BE2C (cell line): ENCODE measurements around the gene RASL11A.

Source experiments
- DNase-seq: peaks from one replicate; pipeline ENCODE4 v3.0.0-alpha.2; 2020
- H3K27me3 ChIP-seq: fragments of 250-450 bp; sonication (Bioruptor Pico); 2 replicates; pipeline ENCODE4 v1.5.1; 2020; ENCODE audit warnings: mild to moderate bottlenecking
- H3K36me3 ChIP-seq: fragments of 250-450 bp; sonication (Bioruptor Pico); 2 replicates; pipeline ENCODE4 v1.5.1; 2020; ENCODE audit warnings: mild to moderate bottlenecking
- H3K4me1 ChIP-seq: fragments of 250-450 bp; sonication (Bioruptor Pico); 2 replicates; pipeline ENCODE4 v1.5.1; 2020
- H3K4me3 ChIP-seq: 2 replicates; pipeline ENCODE4 v1.5.1; 2011; ENCODE audit warnings: low read depth, low read length
- H3K9me3 ChIP-seq: fragments of 250-450 bp; sonication (Bioruptor Pico); 2 replicates; pipeline ENCODE4 v1.5.1; 2020
- CTCF ChIP-seq: IDR thresholded peaks from 2 replicates; pipeline ENCODE4 v1.5.1; 2012; ENCODE audit warnings: mild to moderate bottlenecking, low read depth, low read length

RASL11A gene

GRCh38 chr13:27300941-27301586, 30.4 kb downstream of the RASL11A start:
- H3K27me3 ChIP-seq = peaks cover 51% of the 10 kb centered on the region
- DNase-seq = no peak
- no peak overlapping the region for H3K4me3 ChIP-seq
- no peaks in the 10 kb centered on the region for H3K4me1 ChIP-seq
- no peak for TF ChIP-seq CTCF
- H3K9me3 ChIP-seq = no peaks in the 10 kb centered on the region
- H3K36me3 ChIP-seq = no peaks in the 10 kb centered on the region

- Histone ChIP-seq H3K9me3 (no peaks in the 10 kb centered on the region), H3K4me1 (no peaks in the 10 kb centered on the region), H3K4me3 (no peak overlapping the region), H3K27me3 (peaks cover 41% of the 10 kb centered on the region), H3K36me3 (no peaks in the 10 kb centered on the region)
- DNase-seq = no peak
- no peak for TF ChIP-seq CTCF
Measured at GRCh38 chr13:27302643-27303262, 32.1 kb downstream of the RASL11A start.

GRCh38 chr13:27304099-27304498, 33.5 kb downstream of the RASL11A start:
- H3K4me1 ChIP-seq = no peaks in the 10 kb centered on the region
- DNase-seq = no peak
- no peaks in the 10 kb centered on the region for H3K36me3 ChIP-seq
- H3K9me3 ChIP-seq = no peaks in the 10 kb centered on the region
- peaks cover 31% of the 10 kb centered on the region for H3K27me3 ChIP-seq
- H3K4me3 ChIP-seq = no peak overlapping the region
- TF ChIP-seq CTCF = no peak

GRCh38 chr13:27304611-27305010, 34.0 kb downstream of the RASL11A start:
- Histone ChIP-seq H3K9me3 (no peaks in the 10 kb centered on the region), H3K4me1 (no peaks in the 10 kb centered on the region), H3K27me3 (peaks cover 28% of the 10 kb centered on the region), H3K4me3 (no peak overlapping the region), H3K36me3 (no peaks in the 10 kb centered on the region)
- no peak for TF ChIP-seq CTCF
- DNase-seq = no peak

GRCh38 chr13:27306364-27306763, 35.7 kb downstream of the RASL11A start:
- Histone ChIP-seq H3K36me3 (no peaks in the 10 kb centered on the region), H3K27me3 (peaks cover 19% of the 10 kb centered on the region), H3K4me3 (no peak overlapping the region), H3K4me1 (no peaks in the 10 kb centered on the region), H3K9me3 (no peaks in the 10 kb centered on the region)
- TF ChIP-seq CTCF = no peak
- DNase-seq = no peak

- no peak overlapping the region for H3K4me3 ChIP-seq
- no peak for DNase-seq
- no peaks in the 10 kb centered on the region for H3K4me1 ChIP-seq
- H3K9me3 ChIP-seq = no peaks in the 10 kb centered on the region
- H3K36me3 ChIP-seq = no peaks in the 10 kb centered on the region
- peaks cover 14% of the 10 kb centered on the region for H3K27me3 ChIP-seq
- TF ChIP-seq CTCF = no peak
Measured at GRCh38 chr13:27308941-27309340, 38.3 kb downstream of the RASL11A start.
